PC-3 (cell line): ENCODE measurements around the gene GPRASP3. TPM values are rescaled to one million over a fixed set of nuclear protein-coding genes. Genes with fewer than 3 reads are reported as not detected.

Source experiments
- ATAC-seq: fragments of 200-7000 bp; cut with Tn5 transposase; 2 replicates; pipeline ENCODE4 v1.9.1; 2020; ENCODE audit warnings: mild to moderate bottlenecking, moderate library complexity
- BruUV-seq: library from RNA; stranded (reverse); fragments of 400-500 nt; replicated peaks from 2 replicates; lab custom pipeline; 2021; lab: Mats Ljungman, UMichigan
- CTCF ChIA-PET: fragments of 300-600 bp; sonication (Branson Sonifier 250); formaldehyde crosslinking; loops from one replicate; lab custom pipeline; 2022; ENCODE audit warnings: antibody characterized with exemption; lab: Charles Lee
- POLR2A ChIA-PET: fragments of 300-600 bp; sonication (Branson Sonifier 250); formaldehyde crosslinking; loops from one replicate; lab custom pipeline; 2022; ENCODE audit warnings: antibody characterized with exemption; ENCODE audit not compliant: unreplicated experiment; lab: Charles Lee
- DNase-seq: peaks from one replicate; pipeline ENCODE4 v3.0.0-alpha.2; 2015
- H2AFZ ChIP-seq: fragments of 300-600 bp; sonication (generic); 2 replicates; pipeline ENCODE4 v1.6.0; 2016; ENCODE audit warnings: antibody characterized with exemption, low read length
- H3F3A ChIP-seq: fragments of 300-600 bp; sonication (generic); one replicate; pipeline ENCODE4 v1.6.0; 2017; ENCODE audit warnings: antibody characterized with exemption, low read length, control low read depth, mild to moderate bottlenecking; ENCODE audit not compliant: unreplicated experiment
- H3K27ac ChIP-seq: fragments of 300-600 bp; sonication (generic); 2 replicates; pipeline ENCODE4 v1.5.1; 2016; ENCODE audit warnings: mild to moderate bottlenecking, low read length
- H3K27me3 ChIP-seq: fragments of 300-600 bp; sonication (generic); 2 replicates; pipeline ENCODE4 v1.6.1; 2016; ENCODE audit warnings: low read length, mixed read lengths
- H3K36me3 ChIP-seq: fragments of 300-600 bp; sonication (generic); 2 replicates; pipeline ENCODE4 v1.6.1; 2016; ENCODE audit warnings: low read depth, mixed run types, low read length, mixed read lengths
- H3K4me1 ChIP-seq: fragments of 300-600 bp; sonication (generic); 2 replicates; pipeline ENCODE4 v1.5.1; 2016; ENCODE audit warnings: low read length; ENCODE audit not compliant: insufficient read depth
- H3K4me2 ChIP-seq: fragments of 300-600 bp; sonication (generic); 2 replicates; pipeline ENCODE4 v1.6.0; 2016; ENCODE audit warnings: low read length
- H3K4me3 ChIP-seq: fragments of 300-600 bp; sonication (generic); 2 replicates; pipeline ENCODE4 v1.5.1; 2016; ENCODE audit warnings: mild to moderate bottlenecking, low read length, mixed read lengths
- H3K79me2 ChIP-seq: fragments of 300-600 bp; sonication (generic); 2 replicates; pipeline ENCODE4 v1.6.1; 2017; ENCODE audit warnings: low read length, mixed read lengths
- H3K9ac ChIP-seq: fragments of 300-600 bp; sonication (generic); 2 replicates; pipeline ENCODE4 v1.6.0; 2016; ENCODE audit warnings: mild to moderate bottlenecking, low read length
- H3K9me2 ChIP-seq: fragments of 300-600 bp; sonication (generic); replicated peaks from 2 replicates; pipeline ENCODE4 v1.6.1; 2016; ENCODE audit warnings: mixed run types, low read length, mixed read lengths
- H3K9me3 ChIP-seq: fragments of 300-600 bp; sonication (generic); 2 replicates; pipeline ENCODE4 v1.6.1; 2016; ENCODE audit warnings: low read length, mixed read lengths
- H4K20me1 ChIP-seq: fragments of 300-600 bp; sonication (generic); 2 replicates; pipeline ENCODE4 v1.6.1; 2016; ENCODE audit warnings: low read length, mixed read lengths
- EZH2 ChIP-seq: fragments of 300-600 bp; sonication (generic); IDR thresholded peaks from one replicate; pipeline ENCODE4 v1.6.1; 2017; ENCODE audit warnings: antibody characterized with exemption, mild to moderate bottlenecking, low read length; ENCODE audit not compliant: unreplicated experiment
- EZH2phosphoT487 ChIP-seq: fragments of 300-600 bp; sonication (generic); IDR thresholded peaks from 2 replicates; pipeline ENCODE4 v1.6.1; 2018; ENCODE audit warnings: mild to moderate bottlenecking, antibody characterized with exemption, low read length, borderline replicate concordance
- intact Hi-C: fragments of 100-400 bp; cut with micrococcal nuclease; formaldehyde crosslinking; loops from 2 replicates; pipeline ENCODE4 v1.9.0; 2023
- total RNA-seq: library from RNA; depleted of rRNA; stranded (reverse); fragments of >200 nt; gene quantifications from 2 replicates; pipeline ENCODE4 v1.2.3, GENCODE V29; 2014
- TF ChIP-seq, protein P1 (sequence below): fragments of 300-600 bp; sonication (generic); conservative IDR thresholded peaks from 2 replicates; pipeline ENCODE4 v1.5.1; 2017; ENCODE audit warnings: antibody characterized with exemption, low read depth, mild to moderate bottlenecking, low read length

GPRASP3 gene
- total RNA-seq, 1 experiment from 2014 or later, result 1.4 TPM

DNA sequence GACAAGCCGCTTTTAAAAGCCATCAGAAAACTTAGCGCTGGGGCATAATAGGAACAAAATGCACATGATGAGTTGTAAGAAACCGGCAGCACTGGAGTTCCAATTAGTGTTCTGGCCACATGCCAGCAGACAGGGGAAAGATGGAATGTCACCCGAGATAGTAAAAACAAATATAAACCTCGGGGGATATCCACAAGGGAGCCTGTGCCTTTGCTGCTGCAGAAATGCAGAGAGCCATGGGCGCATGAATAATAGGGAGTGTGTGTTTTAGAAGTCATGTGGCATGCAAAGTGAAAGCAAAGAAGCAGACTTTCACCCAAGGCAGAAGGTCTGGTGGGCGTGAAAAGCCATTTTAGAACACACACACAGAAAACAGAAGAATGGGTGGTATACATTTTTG is 19.1 kb downstream of the GPRASP3 start:
- Histone ChIP-seq H4K20me1 (no peaks in the 10 kb centered on the region), H2AFZ (no peak overlapping the region), H3K9ac (no peak overlapping the region), H3F3A (no peaks in the 10 kb centered on the region), H3K79me2 (no peaks in the 10 kb centered on the region), H3K9me3 (no peaks in the 10 kb centered on the region), H3K27me3 (no peaks in the 10 kb centered on the region), H3K36me3 (no peaks in the 10 kb centered on the region), H3K9me2 (no peaks in the 10 kb centered on the region), H3K4me2 (no peak overlapping the region), H3K4me1 (no peaks in the 10 kb centered on the region), H3K4me3 (no peak overlapping the region), H3K27ac (no peak overlapping the region)
- DNase-seq (no peak), ATAC-seq (no peak)
- no TSS peak for BruUV-seq
- CTCF ChIA-PET, result no interaction called here
- TF ChIP-seq EZH2phosphoT487 (no peak), EZH2 (no peak)
- TF ChIP-seq, protein P1, sequence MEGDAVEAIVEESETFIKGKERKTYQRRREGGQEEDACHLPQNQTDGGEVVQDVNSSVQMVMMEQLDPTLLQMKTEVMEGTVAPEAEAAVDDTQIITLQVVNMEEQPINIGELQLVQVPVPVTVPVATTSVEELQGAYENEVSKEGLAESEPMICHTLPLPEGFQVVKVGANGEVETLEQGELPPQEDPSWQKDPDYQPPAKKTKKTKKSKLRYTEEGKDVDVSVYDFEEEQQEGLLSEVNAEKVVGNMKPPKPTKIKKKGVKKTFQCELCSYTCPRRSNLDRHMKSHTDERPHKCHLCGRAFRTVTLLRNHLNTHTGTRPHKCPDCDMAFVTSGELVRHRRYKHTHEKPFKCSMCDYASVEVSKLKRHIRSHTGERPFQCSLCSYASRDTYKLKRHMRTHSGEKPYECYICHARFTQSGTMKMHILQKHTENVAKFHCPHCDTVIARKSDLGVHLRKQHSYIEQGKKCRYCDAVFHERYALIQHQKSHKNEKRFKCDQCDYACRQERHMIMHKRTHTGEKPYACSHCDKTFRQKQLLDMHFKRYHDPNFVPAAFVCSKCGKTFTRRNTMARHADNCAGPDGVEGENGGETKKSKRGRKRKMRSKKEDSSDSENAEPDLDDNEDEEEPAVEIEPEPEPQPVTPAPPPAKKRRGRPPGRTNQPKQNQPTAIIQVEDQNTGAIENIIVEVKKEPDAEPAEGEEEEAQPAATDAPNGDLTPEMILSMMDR, result no peak
- intact Hi-C loops, result no loop called here
- POLR2A ChIA-PET, result no interaction called here

DNA sequence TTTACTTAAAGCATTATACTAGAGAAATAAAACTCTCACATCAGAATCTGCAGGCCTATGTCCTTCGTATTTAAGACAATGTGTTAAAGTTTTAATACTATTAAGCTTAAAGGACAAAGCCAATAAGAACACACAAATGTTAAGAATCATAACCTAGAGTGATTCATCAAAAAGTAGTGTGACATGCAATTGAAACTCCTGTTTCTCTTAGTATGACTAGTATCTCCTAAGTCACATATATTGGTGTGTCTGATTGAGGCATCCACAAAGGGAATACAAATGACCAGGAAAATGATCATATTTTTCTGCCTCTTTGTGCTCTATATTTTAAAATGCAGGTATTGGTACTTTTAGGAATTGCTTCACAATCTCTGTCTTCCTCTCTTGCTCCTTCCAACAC is 23.8 kb downstream of the GPRASP3 start:
- H2AFZ ChIP-seq, result no peak overlapping the region
- H3K4me1 ChIP-seq, result no peaks in the 10 kb centered on the region
- no peaks in the 10 kb centered on the region for H3K27me3 ChIP-seq
- no TSS peak for BruUV-seq
- no peak overlapping the region for H3K4me2 ChIP-seq
- ChIA-PET POLR2A (no interaction called here), CTCF (no interaction called here)
- H3K9me2 ChIP-seq, result no peaks in the 10 kb centered on the region
- ATAC-seq (no peak), DNase-seq (no peak)
- no peaks in the 10 kb centered on the region for H3K79me2 ChIP-seq
- intact Hi-C loops, result no loop called here
- H3K9me3 ChIP-seq, result no peaks in the 10 kb centered on the region
- H3K36me3 ChIP-seq, result no peaks in the 10 kb centered on the region
- H3F3A ChIP-seq, result no peaks in the 10 kb centered on the region
- H3K27ac ChIP-seq, result no peak overlapping the region
- no peak overlapping the region for H3K9ac ChIP-seq
- no peak overlapping the region for H3K4me3 ChIP-seq
- no peaks in the 10 kb centered on the region for H4K20me1 ChIP-seq
- TF ChIP-seq EZH2phosphoT487 (no peak), EZH2 (no peak)
- TF ChIP-seq, protein P1, result no peak

DNA sequence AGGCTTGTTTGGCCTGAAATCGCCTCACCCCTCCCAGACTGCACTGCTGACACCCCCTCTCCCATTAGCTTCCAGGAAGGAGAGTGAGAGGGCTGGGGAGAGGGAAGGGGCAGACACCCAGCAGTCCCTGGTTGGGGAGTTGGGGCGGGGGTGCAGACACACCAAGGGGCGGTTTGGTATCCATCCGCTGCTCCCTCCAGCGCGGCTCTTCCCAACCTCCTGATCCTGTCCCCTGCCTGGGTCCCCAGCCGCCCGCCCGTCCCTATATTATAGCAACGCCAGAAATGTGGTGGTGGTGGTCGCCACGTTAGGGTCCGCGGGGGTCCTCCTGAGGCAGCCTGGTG is 24.9 kb downstream of the GPRASP3 start:
- H3F3A ChIP-seq, result no peaks in the 10 kb centered on the region
- ATAC-seq (no peak), DNase-seq (no peak)
- no peaks in the 10 kb centered on the region for H4K20me1 ChIP-seq
- H3K9ac ChIP-seq, result no peak overlapping the region
- no peaks in the 10 kb centered on the region for H3K4me1 ChIP-seq
- no peaks in the 10 kb centered on the region for H3K27me3 ChIP-seq
- H2AFZ ChIP-seq, result no peak overlapping the region
- H3K9me3 ChIP-seq, result no peaks in the 10 kb centered on the region
- TF ChIP-seq EZH2 (no peak), EZH2phosphoT487 (no peak)
- TF ChIP-seq, protein P1, result no peak
- no peaks in the 10 kb centered on the region for H3K36me3 ChIP-seq
- H3K27ac ChIP-seq, result no peak overlapping the region
- no peak overlapping the region for H3K4me3 ChIP-seq
- ChIA-PET CTCF (no interaction called here), POLR2A (no interaction called here)
- H3K9me2 ChIP-seq, result no peaks in the 10 kb centered on the region
- intact Hi-C loops, result no loop called here
- no peaks in the 10 kb centered on the region for H3K79me2 ChIP-seq
- no peak overlapping the region for H3K4me2 ChIP-seq
- no TSS peak for BruUV-seq
